Endometrial microvascular endothelial cells (primary cell): ENCODE data around the gene EHMT2. TPM values are rescaled to one million over a fixed set of nuclear protein-coding genes. Genes with fewer than 3 reads are reported as not detected.

Experiments
- in situ Hi-C: cut with HindIII; loops from 2 replicates; pipeline ENCODE4 v1.10.0; 2017; ENCODE audit warnings: low sequenced_read_pairs, low pct_unique_long_range_greater_than_20kb; ENCODE audit errors: inconsistent ontology term
- total RNA-seq: library from RNA; depleted of rRNA; stranded (reverse); fragments of >200 nt; gene quantifications from one replicate; pipeline ENCODE4 v1.2.3, GENCODE V29; 2015; ENCODE audit errors: inconsistent ontology term

EHMT2 gene
- total RNA-seq, 1 donor from 2014 or later: 41.2 TPM

DNA sequence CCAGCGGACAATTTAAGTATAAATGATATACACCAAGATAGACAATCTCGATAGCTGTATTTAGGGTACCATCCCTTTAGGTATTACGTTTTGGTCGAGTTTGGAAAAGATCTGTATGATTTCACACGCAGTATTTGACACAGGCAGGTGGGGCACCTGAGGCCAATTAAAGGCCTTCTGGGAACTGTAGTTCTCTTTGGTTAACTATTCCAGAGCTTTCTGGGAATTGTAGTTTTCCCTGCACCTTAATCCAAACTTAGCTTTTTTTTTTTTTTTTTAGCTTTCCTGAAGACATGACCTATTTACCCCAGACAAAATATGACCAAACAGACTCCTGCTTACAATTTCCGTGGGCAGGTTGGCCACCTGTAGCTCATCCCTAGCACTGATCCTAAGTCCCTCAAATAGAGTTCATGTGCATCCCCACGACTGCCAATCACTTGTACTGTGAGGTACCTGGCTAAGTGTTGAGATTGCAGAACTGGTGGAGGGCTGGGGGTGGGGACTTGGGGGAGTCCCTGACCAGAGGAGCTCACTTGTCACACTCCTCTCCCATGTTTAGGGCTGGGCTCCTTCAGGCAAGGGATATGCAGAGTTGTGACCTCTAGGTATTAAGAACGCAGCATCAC is 999 bp upstream of the EHMT2 start:
- in situ Hi-C loops: no loop called here

DNA sequence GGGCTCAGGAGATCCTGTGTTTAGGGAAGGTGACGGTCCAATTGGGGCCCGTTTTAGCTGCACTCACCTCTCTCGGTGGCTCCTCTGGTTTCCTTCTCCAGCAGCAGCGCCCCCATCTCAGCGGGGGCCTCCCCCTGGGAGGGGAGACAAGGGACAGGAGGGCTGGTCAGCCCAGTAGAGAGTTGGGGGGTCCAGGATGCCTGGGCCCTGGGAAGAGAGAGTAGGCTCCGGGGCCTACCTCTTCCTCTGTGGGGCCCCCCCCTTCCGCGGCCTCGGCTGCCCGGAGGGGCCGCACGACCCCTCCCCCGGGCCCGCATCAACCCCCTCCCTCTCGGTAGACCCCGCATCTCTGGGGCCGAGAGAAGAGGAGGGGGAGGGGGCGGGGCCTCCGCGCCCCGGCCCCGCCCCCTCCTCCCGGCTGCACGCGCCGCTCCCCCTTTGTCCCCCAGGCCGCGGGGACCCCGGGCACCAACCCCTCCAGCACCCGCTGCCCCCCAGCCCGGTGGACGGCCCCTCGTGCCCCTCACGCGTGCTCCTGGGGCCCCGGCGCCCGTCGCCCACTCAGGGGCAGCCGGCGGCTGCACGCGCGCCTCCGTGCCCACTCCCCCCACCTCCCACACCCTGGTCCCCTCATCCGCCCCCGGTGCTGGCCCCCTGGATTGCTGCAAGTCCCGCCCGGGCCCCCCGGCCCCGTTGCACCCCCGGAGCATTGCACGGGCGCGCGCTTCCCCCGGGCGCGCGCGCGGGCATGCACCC is 464 bp downstream of the EHMT2 start:
- in situ Hi-C loops: no loop called here

DNA sequence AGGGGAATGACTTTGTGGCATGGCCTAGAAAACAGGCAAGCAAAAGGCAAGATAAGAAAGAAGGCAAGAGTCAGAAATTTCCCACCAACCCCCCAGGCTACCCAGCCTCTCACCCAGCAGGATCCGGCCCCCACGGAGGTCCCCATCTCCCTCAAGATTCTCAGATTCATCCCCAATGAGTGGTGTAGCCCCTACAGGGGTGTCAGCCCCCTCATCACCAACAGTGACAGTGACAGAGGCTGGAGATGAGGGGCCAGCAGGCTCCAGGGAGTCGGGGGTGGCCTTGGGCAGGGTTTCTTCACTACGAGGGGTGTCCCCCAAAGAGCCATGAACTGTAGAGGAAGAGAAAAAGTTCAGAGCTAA is 1.0 kb downstream of the EHMT2 start:
- in situ Hi-C loops: no loop called here

DNA sequence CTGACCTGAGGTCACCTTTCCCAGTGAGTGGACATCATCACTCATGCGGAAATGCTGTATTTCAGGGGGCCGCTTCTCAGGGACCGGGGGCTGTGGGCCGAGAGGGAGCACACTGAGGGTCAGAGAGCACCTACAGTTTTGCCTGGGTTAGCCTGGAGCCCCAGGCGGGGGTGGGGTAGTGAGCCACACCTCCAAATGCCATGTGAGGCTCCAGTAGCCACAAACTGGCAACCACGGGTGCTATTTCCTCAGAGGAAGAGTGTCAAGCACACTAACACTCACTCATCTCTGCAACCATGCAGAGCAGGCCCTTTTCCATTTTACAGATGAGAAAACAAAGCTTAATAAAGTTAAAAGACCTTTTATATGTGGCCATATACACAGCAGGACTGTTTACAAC is 4.7 kb downstream of the EHMT2 start:
- in situ Hi-C loops: no loop called here

DNA sequence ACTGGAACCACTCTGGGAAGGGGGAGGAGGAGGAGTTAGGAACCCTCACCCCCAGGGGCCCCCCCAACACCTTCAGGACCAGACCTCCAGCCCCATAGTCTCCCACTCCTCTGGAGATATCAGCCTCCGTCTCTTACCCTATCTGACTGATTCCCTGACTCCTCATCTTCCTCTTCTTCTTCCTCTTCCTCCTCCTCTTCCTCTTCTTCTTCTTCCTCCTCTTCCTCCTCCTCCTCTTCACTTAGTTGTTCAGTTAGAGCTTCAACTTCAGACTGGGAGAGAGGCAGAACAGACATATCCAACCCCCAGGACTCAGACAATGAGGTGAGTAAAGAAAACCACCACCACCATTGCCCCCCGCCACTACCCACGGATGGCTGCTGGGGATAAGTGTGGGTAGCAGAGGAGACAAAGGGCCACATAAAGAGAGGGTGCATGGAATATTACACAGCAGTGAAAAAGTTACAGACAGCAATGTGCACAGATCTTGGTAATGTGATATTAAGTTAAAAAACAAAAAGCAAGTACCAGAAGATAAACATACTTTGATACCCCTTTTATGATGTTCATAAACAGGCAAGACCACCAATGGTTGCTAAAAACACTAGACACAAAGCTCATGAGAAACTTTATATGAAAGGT is 8.0 kb downstream of the EHMT2 start:
- in situ Hi-C loops: no loop called here

DNA sequence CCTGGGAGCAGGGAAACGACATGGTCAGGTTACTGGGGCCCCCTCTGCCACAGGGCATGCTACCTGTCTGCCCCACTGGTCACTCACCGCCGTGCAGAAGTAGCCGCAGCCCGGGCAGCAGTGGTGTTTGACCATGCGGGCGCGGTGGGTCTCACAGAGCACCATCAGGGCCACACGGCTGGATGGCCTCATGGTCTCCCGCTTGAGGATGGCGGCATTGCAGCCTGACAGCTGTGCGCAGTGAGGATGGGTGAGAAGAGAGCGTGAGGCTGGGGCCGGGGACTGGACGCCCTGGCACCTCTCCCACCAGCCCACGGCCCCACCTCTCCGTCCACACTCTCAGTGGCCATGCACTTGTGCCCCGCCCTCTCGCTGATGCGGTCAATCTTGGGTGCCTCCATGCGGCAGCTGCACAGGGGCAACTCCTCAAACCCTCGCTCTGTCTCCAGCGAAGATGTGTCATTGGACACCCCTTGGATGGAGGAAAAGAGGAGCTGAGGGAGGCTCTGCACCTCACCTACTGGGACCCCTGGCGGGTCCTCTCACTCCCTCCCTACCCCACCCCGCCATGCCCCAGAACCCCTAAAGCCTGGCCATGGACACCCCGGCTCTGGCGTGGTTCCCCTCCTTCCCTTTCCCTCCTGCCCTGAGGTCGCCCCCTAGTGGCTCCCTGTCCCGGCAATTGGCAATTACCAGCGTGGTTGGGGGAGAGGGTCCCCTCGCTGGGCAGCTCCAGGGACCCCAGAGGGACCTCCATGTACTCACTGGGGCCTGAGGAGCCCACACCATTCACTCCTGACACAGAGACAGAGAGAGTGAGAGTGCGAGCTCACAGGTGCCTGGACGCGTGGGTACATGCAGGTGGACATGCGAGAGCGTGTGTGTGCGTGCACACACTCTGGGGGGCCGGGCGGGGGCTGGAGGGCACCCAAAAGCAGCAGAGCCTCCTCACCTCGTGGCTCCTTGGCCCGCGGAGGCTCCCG is 8.9 kb downstream of the EHMT2 start:
- in situ Hi-C loops: no loop called here

DNA sequence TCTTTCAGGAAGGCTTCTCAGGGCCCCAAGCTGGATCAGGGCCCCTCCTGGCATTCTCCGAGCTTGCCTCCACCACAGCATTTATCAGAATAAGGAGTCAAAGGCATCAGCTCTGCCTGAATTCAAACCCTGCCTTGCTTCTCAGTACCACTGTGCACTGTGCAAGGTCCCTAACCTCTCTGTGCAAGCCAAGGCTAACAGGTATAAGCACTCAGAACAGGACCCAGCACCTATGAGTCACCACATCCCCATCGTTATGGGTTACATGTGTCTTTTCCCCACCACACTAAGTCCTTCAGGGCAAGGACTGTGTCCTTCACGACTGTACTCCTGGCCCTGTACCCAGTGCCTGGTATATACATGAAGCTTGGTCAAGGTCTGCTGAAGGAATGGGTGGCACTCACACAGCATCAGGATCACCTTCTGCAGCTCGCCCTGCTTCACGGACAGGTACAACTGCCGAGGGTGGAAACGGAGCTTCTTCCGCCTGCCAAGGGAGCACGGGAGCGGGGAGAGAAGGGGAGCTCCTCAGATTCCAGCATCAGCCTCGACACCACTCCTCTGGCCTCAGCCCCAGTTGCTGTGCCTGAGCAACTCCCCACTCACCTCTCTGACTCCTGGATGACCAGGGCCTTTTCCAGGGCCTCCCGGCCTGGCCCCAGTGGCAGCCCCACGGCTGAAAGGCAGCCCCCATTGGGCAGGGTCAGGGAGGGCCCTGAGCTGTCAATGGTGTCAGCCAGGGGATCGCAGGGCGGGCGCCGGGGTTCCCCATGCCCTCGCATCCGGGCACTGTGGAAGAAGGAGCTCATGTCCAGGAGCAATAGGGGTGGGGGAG is 10.1 kb downstream of the EHMT2 start:
- in situ Hi-C loops: no loop called here

DNA sequence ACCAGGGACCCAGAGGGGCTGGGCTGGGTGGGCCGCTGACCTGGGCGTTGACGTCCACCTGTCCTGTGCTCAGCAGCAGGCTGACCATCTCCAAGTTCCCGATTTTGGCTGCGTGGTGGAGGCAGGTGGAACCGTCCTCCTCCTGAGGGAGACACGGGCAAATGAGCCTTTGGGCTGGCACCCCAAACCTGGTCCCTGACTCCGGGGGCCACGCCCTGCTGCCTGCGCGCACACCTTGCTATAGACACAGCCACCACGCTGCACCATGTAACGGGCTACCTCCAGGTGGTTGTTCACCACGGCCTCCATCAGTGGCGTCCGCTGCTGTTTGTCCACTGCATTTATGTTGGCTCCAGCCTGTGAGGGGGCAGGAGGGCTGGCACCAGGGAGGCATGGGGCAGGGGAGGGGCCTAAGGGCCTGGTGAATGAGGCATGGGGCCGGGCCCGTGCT is 10.9 kb downstream of the EHMT2 start:
- in situ Hi-C loops: no loop called here

DNA sequence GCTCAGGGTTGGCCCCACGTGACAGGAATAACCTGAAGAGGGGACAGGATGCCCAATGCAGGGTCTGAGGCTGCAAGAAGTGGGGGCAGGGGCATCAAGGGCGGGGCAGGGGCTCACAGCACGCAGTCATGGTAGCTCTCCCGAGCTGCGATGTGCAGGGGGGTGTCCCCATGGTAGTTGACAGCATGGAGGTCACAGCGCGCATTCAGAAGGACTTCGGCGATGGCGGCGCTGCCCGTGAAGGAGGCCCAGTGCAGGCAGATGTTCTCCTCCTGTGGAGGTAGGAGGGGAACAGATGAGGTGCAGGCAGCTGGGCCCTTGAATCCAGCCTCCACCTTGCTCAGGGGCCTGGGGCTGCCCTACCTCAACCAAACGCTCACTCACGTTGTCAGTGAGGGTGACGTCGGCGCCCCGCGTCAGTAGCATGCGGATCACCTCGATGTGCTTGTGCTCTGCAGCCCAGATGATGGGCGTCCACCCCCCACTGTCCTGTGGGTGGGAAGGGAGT is 12.9 kb downstream of the EHMT2 start:
- in situ Hi-C loops: no loop called here

DNA sequence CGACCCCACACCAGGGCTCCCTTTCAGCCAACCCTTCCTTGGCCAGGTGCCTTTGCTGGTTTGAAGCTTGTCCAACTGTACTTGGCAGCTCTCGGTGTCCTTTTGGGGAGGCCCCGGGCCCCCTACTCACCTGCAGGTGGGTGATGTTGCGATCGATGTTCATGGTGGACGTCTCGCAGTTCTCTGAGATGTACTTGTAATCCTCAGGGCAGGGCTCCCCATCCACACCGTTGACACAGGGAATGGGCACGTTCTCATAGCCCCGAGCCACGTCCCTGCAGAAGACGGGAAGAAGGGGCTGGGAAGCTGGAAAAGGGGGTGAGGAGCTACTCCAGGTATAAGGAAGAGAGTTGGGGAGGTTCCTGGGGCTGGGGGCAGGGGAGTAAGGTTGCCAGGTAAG is 13.8 kb downstream of the EHMT2 start:
- in situ Hi-C loops: no loop called here

DNA sequence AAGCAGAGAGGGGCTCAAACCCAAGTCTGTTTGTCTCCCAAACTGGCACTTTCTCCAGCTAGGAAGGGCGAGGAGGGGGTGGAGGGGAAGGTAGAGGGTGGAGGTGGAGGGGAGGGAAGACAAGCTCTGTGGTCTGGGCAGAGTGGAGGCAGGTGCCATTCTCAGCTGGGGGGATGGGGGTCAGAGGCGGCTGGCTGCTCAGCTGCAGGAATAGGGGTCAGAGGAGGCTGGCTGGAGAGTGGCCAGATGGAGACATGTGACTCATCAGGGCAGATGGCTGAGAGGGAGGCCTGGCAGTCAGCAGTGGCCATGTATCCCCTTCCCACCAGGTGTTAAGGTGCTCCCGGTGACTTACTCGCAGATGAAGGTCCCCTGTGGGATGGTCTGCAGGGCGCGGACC is 15.2 kb downstream of the EHMT2 start:
- in situ Hi-C loops: no loop called here

DNA sequence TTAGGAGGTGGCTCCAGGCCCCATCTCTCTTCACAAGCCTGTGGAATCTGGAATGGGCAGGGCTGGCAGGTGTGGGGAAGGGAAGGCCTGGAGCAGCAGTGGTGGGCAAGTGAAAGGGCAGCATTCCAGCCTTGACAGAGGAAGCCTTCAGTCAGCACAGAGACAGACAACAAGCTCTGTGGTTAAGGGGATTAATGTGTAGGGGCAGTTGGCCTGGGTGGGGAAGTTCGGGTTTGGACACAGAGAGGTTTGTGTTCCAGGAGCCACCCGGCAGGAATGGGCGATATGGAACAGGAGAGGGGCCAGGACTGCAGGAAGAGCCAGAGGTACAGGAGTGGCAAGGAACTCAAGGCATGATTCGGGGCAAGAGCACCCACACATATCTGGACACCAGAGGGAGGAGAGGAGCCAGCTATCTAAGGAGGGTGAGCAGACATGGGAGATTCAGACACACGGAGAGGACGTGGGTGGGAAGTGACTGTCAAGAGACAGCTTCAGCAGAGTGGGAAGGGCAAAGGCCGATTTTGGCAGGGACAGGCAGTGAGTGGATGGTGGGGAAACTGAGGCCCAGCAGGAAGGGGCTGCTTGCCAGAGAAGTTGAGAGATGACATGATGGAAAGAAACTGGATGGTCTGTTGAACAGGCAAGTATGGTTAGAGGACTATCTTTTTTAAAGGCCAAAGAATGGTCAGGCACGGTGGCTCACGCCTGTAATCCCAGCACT is 16.2 kb downstream of the EHMT2 start:
- in situ Hi-C loops: no loop called here

DNA sequence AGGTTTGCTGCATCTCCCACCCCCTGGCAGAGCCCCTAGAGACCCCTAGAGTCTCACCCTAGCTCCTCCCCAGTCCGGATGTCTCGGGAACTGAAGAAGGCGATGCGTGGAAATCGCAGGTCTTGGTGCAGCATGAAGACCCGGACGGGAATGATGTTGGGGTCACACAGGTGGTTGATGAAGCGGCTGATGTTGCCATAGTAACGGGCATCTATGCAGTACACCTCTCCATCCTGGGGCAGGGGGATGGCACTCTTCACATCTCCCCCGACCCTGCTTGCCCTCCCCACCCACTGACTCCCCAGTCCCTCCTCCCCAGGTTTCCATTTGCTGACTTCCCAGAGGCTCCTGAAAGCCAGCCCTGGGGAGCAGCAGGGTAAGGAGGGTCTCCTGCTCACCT is 16.9 kb downstream of the EHMT2 start:
- in situ Hi-C loops: no loop called here

DNA sequence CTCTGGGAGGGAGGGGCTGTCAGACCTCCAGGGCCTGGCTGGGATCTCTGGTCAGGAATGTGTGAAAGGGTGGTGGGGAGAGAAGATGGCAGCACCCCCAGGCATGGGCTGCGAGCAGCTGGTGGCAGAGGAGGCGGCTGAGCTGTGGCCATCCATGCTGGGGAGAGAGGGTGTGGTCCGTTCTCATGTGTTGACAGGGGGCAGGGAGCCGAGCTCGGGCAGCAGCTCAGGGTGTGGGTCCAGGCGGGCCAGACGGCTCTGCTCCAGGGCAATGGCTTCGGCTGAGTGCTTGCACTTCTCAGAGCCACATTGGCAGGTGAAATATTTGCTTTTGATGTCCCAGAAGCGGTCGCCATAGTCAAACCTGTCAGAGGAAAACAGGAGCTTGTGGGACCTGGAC is 17.6 kb downstream of the EHMT2 start:
- in situ Hi-C loops: no loop called here

DNA sequence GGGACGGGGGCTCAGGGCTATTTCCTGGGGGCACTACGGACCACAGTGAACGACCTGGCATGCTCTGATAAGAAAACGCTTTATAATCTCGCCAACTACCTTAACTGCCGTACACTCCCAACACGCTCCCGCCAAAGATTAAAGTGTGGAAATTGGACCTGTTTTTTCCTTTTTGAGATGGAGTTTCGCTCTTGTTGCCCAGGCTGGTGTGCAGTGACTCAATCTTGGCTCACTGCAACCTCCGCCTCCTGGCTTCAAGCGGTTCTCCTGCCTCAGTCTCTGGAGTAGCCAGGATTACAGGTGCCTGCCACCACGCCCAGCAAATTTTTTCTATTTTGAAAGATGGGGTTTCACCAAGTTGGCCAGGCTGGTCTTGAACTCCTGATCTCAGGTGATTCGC is 18.4 kb downstream of the EHMT2 start:
- in situ Hi-C loops: no loop called here

DNA sequence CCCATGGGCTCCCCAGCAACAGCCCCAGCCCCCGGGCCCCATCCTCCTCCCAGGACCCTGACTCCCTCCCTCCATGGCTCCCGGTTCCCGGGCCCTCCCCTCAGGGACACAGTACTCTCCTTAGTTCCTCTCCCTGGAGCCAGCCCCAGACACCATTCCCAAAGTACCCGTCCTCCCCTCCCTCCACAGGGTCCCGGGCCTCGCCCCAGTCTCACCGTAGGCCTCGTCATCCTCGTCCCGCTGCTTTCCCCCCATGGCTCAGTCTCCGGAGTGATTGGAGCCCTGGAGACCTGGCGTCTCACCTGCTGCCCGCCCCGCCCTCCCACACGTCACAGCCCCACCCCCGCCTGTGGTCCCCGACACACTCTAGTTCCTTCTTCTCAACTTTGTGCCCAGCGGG is 18.8 kb downstream of the EHMT2 start, which contains the start of gene SLC44A4:
Gene SLC44A4 (minus strand): TSS at position 272 of the 400 bp plus-strand sequence. CDS start 17 bp downstream, at position 255.
- in situ Hi-C loops: no loop called here

DNA sequence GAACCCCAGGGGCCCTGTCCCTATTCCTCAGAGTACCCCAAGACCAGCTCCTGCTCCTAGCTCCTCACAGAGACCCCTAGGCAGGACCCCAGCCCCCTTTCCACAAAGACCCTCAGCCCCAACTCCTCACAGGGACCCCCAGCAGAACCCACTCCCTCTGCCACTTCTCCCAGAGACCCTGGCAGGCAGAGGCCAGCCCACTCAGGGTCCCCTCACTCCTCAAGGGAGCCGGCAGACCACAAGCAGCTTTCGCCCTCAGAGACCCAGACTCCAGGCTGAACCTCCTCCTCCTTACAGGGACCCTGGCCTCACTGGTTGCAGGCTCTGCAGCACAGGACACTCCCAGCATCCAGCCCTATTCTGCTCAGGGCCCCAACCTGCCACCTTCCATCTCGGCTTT is 19.3 kb downstream of the EHMT2 start:
- in situ Hi-C loops: no loop called here
